Measurements from ENCODE around the gene FCHO1.
A peak's percentile ranks its signal among the peaks of the same experiment; 100 is the strongest.
"Not testable (repeated sequence)": the region's sequence is repeated elsewhere in the genome, so short reads cannot be mapped to it uniquely, and the experiment has no call there.

FCHO1 gene

DNA sequence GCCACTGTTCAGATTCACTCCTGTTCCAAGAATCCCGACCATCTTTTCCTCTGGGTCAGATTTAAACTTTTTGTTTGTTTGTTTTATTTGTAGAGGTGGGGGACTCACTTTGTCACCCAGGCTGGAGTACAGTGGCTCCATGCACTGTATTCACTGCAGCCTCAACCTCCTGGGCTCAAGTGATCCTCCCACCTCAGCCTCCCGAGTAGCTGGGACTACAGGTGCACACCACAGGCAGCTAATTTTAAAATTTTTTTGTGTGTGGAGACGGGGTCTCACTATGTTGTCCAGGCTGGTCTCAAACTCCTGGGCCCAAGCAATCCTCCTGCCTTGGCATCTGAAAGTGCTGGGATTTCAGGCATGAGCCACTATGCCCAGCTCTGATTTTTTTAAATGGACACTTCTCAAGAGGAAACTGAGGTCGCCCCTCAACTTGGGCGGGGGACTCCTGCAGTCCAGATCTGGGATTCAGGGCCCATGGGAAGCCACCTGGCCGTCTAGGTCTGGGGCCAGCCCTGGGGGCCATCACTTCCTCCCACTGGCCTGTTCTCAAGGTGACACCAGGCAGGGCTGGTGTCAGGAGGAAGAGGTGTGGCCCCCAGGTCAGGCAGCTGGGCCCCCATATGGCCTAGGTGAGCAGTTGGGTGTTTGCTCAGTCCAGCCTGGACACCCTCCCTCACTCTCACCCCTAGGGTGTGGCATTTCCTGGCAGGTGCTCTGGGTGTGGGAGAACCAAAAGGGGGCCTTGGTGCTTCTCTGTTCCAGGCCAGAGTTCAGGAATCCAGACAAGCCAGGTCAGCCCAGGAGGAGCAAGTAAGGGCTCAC is 44.9 kb downstream of the FCHO1 start:
- DNase-seq: no peak

DNA sequence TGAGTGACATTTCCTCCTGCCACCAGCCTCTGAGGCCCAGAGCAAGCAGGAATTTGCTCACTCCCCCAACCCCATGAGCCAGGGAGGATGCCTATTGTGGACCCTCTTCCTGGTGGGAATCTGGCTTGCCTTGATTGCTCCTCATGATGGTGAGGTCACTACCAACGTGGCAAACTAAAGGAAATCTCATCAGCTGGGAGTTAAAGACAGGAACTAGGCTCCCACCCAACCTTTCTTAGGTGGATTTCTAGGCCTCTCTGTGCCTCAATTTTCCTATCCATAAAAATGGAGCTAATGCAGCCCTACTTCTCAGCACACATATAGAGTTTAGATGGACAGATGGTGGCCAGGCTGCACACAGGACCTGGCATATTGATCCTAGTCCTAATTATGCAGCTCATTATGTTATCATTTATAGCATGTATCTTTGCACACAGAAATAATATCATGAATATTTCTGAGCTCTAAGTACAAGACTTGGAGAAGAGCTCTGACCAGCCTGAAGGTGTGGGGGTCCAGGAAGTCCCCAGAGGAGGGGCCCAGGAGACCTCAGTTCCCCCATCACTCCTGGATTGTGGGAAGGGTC is 45.7 kb downstream of the FCHO1 start:
- DNase-seq: no peak

DNA sequence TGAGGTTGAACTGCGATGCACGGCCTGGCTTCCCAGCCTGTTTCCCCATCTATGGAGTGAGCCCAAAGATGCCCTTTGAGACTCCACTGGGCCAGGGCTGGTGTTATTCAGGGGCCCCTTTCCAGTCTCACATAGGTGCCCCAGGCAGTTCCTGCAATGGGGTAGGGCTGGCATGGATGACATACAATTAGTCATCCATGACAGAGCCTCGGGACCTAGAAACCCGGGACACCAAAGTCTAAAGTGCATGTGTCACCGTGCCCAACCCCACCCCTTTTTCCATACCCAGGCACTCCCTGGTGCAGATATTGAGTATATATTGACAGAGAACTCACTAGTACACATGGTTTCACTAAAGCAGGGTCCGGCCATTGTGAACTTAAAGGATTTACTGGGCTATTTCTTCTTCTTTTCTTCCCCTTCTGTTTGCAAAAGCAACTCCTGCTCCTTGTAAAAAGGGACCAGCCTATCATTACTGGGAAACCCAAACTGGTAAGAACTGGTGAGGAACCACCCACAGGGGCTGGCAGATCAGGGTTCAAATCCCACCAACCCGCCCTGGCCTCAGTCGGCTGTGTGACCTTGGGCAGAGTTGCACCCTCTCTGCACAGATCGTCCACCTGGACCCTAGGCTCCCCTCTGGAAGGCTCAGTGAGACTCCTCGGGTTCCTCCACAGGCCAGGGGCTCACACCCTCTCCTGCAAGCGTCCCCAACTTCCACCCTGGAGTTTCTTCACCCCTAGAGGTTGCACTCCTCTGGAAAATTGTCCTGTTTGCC is 46.3 kb downstream of the FCHO1 start:
- peak; percentile 60 for DNase-seq

DNA sequence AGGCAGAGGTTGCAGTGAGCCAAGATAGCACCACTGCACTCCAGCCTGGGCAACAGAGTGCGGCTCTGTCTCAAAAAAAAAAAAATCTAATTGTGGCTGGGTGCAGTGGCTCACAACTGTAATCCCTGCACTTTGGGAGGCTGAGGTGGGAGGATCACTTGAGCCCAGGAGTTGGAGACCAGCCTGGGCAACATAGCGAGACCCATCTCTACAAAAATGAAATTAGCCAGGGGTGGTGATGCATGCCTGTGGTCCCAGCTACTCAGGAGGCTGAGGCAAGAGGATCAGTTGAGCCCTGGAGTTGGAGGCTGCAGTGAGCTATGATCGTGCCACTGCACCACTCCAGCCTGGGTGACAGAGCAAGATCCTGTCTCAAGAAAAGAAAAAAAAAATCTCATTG is 47.3 kb downstream of the FCHO1 start:
- DNase-seq: not testable (repeated sequence)

DNA sequence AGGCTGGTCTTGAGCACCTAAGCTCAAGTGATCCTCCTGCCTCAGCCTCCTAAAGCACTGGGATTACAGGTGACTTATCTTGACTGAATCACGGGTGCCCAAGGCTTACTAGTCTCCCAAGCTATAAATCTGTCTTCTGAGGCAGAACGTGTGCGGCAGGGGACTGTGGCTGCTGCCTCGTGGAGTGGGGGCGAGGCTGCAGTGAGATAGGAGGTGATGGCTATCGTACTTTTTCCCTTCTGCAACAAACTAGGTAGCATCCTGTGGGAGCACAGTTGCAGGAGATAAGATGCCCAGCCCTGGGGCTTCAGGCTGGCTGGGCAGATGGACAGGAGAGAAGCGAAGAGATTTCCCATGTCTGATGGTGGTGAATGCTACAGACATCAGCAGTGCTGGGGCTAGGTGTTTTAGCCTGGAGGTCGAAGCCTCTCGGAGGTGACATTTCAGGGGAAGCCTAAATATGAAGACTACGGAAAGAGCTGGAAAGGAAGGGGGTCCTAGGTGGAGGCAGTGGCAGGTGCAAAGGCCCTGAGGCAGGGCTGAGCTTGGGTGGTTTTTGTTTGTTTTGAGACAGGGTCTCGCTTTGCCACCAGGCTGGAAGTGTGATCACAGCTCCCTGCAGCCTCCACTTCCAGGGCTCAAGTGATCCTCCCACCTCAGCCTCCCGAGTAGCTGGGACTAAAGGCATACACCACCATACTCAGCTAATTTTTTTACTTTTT is 51.0 kb downstream of the FCHO1 start:
- DNase-seq: no peak

DNA sequence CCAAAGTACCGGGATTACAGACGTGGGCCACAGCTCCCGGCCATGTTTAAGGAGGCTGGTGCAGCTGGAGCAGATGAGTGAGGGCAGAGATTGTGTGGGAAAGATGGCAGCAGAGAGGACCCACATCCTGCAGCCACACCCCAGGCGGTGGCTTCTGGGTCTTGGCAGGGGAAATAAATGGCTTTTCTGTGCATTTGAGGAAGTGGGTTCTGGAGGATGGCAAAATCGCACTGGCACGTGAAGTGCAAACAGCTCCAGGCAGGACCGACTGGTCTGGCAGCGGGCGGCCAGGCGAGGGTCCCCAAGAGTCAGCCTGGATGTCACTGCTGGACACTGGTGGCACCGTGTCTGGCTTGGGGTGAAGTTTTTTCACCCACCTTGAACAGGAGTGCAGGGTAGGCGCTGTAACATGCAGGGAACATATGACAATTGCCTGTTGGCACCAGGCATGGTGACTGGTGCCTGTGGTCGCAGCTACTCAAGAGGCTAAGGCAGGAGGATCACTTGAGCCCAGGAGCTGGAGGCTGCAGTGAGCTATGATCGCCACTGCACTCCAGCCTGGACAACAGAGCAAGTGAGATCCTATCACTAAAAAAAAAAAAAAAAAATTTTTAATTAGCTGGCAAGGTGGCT is 52.1 kb downstream of the FCHO1 start:
- DNase-seq: peak; percentile 17

DNA sequence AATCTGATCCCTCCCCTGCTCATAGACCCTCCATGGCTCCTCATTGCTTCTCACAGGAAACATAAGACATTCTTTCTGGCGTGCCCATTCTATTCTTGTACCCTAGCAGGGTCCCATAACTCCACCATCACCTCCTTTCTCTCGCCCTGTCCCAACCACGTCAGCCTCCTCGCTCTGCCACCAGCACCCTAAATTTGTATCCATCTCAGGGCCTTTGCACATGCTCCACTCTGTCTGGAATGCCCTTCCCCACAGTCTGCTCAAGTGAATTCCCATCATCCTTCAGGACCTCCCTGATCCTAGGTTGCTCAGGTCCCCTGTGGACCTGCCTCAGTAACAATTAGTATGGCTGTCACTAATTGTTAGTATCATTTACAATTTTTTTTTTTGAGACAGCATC is 54.1 kb downstream of the FCHO1 start:
- no peak for DNase-seq

DNA sequence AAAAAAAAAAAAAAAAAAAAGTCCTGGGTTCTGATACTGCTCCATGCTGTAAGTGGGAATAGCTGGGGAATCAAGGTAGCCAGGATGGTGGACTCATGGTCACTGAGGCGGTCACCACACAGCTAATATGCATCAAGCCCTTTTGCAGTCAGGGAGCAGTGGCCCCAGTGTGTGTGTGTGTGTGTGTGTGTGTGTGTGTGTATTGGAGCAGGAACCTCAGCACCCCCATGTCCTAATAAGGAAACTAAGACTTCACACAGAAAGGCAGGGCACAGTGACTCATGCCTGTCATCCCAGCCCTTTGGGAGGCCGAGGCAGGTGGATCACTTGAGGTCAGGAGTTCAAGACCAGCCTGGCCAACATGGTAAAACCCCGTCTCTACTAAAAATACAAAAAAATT is 55.7 kb downstream of the FCHO1 start:
- DNase-seq: no peak

DNA sequence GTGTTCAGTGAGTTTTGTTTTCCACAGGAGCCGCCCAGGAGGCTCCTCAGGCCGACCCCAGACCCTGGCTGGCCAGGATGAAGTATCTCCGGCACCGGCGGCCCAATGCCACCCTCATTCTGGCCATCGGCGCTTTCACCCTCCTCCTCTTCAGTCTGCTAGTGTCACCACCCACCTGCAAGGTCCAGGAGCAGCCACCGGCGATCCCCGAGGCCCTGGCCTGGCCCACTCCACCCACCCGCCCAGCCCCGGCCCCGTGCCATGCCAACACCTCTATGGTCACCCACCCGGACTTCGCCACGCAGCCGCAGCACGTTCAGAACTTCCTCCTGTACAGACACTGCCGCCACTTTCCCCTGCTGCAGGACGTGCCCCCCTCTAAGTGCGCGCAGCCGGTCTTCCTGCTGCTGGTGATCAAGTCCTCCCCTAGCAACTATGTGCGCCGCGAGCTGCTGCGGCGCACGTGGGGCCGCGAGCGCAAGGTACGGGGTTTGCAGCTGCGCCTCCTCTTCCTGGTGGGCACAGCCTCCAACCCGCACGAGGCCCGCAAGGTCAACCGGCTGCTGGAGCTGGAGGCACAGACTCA is 56.5 kb downstream of the FCHO1 start:
- no peak for DNase-seq

DNA sequence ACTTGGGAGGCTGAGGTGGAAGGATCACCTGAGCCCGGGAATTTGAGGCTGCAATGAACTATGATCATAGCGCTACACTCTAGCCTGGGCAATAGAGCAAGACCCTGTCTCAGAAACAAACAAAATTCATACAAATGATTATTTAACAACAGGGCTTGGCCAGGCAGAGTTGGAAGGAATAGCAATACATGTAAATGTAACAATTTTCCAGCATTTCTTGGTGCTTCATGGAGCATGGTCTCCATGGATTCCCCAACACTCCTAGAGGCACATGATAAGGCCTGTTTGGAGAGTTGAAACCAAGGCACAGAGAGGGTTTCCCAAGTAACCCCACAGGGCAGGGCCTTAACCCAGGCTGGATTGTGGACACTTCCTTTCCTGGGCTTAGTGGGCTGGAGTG is 59.8 kb downstream of the FCHO1 start:
- no peak for DNase-seq

DNA sequence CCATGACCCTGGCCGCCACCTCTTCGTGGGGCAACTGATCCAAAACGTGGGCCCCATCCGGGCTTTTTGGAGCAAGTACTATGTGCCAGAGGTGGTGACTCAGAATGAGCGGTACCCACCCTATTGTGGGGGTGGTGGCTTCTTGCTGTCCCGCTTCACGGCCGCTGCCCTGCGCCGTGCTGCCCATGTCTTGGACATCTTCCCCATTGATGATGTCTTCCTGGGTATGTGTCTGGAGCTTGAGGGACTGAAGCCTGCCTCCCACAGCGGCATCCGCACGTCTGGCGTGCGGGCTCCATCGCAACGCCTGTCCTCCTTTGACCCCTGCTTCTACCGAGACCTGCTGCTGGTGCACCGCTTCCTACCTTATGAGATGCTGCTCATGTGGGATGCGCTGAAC is 60.4 kb downstream of the FCHO1 start:
- DNase-seq: no peak

DNA sequence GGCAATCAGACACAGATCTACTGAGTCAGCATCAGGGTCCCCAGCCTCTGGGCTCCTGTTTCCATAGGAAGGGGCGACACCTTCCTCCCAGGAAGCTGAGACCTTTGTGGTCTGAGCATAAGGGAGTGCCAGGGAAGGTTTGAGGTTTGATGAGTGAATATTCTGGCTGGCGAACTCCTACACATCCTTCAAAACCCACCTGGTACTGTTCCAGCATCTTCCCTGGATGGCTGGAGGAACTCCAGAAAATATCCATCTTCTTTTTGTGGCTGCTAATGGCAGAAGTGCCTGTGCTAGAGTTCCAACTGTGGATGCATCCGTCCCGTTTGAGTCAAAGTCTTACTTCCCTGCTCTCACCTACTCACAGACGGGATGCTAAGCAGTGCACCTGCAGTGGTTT is 60.8 kb downstream of the FCHO1 start:
- no peak for DNase-seq

DNA sequence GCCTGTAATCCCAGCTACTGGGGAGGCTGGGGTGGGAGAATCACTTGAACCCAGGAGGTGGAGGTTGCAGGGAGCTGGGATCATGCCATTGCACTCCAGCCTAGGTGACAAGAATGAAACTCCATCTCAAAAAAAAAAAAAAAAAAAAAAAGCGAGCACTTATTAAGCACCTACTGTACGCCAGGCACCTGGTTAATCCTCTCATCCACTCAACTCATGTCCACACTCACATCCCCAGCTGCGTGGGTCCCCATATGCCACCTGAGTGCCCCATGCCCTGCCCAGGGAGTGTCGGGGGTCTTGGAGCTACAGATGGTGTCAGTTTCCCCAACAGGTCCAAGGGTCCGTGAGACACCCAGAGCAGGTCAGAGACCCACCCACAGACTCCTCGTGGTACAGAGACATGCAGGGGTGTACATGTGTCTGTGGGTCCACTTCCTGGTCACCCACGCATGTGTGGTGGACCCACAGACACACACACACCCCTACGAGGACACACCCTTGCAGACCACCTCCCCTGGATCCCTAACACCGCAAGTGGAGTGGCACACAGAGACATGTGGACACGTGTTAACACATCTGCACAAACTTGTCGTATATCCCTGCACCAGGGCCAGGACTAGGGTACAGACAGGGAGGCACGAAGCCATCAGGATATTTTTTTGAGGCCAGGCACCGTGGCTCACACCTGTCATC is 66.5 kb downstream of the FCHO1 start:
- no peak for DNase-seq

DNA sequence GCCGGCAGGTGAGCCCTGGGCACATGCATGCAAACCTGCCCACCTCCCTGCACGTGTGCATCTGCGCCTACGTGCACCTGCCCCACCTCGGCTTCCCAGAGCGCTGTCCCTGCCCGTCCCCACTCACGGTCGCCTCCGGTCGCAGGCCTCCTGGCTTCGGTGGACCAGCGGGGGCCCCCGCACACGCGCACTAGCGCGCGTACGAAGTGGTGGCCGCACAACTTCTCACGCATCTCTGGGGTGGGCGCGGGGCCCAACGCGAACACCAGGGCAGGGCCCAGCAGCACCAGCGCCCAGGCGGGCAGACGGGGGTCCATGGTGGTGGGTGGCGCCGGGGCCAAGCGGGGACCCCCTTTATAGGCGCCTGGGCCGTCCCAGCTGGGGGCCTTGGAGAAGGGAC is 69.9 kb downstream of the FCHO1 start, which contains the start of gene INSL3:
Gene INSL3, minus strand, starts transcription at position 330 of the 400 bp plus-strand sequence. Its CDS starts 13 bp downstream, at position 317.
- no peak for DNase-seq

DNA sequence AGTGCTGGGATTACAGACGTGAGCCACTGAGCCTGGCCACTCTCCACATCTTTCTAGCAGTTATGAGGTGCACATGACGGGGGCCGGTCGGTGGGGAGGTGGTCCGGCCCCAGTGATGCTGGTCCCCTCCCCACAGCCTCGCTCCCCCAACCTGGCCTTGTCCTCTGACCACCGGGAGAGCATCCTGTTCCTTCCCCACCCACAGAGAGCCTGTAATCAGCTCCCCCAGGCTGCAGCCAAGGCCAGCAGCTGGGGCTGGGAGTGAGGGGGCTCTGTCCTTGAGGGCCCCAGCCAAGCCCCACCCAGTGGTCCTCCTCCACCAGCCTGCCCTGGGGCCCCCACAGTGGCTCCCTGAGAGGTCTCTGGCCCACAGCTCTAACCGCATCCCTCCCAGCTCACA is 73.1 kb downstream of the FCHO1 start:
- DNase-seq: no peak

DNA sequence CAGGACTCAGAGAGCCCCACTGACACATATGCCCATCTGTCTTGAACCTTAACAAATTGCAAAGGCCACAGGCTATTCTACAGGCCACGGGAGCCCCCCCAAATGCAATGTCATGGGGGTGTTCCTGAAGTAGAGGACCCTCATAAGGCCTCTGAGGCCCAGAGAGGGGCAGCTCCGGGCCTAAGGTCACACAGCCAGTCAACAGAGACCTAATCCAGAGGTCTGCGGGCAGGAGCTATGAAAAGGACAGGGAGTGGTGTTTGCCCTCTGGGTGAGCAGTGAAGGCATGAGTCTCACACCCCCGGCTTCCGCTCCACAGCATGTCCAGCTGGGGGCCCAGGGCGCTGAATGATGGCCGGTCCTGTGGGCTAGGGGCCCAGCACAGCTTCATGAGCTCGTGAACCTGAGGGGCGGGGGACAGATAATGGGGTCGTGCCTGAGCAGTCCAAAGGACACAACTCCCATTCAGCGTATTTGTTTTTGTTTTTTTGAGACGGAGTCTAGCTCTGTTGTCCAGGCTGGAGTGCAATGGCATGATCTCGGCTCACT is 75.3 kb downstream of the FCHO1 start:
- no peak for DNase-seq

DNA sequence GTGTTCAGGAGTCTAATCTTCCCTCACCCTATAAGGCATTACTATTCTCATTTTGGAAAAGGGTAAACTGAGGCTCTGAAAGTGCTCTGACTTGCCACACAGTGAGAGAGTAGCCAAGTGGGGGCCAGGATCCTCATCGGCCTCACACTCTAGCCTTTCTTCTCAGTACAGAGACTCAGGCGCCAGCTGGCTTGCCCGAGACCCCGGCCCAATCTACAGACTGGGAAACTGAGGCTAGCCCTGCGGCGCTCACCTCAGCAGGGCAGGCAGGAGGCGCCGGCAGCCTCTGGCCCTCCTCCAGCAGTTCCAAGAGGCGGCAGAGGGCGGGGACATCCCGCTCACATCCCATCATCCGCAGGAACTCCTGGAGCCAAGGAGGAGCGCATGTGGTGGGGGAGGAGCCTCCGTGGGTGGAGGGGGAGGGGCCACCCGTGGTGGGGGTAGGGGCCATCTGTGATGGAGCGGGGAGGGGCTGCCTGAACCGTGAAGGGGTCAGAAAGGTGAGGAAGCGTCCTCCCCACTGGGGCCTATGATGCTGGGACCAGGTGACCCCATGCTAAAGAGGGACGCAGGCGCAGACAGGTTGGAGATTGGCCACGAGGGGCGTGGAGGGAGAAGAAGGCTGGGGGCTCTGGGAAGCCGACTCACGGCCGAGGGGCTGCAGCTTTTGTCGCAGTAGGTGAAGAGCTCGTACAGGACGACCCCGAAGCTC is 78.7 kb downstream of the FCHO1 start:
- no peak for DNase-seq

DNA sequence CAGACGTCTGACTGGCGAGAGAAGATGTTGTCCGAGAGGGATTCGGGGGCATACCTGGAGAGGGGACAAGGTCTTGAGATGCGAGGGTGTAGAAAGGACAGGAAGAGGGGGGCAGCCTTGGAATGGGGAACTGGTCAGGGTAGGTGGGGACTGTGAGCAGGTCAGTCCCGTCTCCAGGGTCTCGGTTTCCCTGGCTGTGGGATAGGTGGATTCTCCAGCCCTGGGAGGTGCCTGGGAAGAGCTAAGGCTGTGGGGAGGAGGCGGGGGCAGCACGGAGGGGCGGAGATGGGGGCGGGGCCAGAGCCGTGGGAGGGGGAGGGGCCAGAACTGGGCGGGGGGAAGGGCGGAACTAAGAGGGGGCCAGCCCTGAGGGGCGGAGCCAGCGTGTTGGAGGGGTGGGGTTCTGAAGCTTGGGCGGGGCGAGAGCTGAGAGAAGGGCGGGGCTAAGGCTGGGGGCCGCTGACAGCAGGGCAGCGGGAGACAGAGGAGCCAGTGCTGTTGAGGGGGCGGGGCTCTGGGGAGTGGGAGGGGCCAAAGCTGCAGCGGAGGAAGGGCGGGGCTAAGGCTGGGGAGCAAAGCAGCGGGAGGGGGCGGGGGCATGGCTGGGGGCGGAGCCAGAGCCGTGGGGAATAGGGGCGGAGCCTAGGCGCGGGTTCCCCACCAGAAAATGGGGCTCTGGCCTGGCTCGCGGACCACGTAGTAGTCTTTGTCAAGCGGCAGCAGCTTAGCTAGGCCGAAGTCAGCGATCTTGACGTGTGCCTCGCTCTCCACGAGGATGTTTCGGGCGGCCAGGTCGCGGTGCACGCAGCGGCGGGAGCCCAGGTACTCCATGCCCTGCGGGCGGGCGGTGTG is 79.5 kb downstream of the FCHO1 start:
- DNase-seq: peak; percentile 31

DNA sequence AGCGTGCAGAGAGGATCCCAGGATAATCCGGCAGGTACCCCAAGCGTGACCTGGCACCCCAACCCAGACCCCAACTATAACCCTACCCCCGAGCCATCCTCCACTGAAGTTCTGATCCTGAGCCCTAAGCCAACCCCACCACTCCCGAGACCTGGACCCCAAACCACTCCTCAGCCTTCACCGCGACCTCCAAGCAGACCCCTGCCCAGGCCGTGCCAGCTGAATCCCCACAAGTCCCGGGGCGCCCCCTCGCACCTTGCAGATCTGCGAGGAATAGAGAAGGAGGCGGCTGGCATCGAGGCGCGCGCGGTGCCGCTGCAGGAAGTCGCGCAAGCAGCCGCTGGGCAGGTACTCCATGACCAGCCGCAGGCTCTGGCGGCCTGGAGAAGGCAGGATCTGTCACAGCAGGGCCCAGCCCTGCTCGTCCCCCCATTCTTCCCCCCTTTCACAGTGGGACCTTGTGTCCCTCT is 80.2 kb downstream of the FCHO1 start:
- no peak for DNase-seq
